VCaP (cell line): Measurements from ENCODE around the gene HOXB7.

ENCODE experiments used
- H3K27ac ChIP-seq: fragments of 450-650 bp; 2 replicates; pipeline ENCODE4 v1.5.1; 2017
- TF ChIP-seq, protein P1 (sequence below): fragments of 450-650 bp; conservative IDR thresholded peaks from 2 replicates; pipeline ENCODE4 v1.5.1; 2017; ENCODE audit warnings: mild to moderate bottlenecking, moderate library complexity

HOXB7 gene

DNA sequence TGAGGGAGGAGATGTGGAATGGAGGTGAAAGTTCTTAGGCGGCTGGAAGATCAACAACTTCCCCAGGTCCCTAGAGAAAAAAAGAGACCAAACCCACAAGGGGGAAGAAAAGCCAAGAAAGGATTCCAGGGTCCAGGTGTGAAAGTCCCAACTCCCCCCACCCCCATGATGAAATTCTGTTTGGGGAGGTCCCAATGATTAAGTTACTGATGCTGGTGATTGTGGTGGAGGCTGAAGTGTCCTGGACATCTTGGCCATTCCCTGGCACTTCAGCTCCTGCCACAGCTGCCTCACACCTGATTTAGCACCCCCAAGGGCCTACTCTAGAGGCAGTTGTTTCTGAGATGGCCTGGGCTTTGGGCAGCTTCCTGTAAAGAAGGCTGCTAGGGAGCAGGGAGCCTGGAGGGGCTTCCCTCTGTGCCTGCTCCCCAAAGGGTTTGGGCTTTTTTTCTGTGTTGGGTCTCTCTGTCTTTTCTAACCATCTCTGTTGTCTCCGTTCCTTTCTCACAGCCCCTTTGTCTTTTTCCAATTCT is 45.7 kb downstream of the HOXB7 start:
- TF ChIP-seq, protein P1, sequence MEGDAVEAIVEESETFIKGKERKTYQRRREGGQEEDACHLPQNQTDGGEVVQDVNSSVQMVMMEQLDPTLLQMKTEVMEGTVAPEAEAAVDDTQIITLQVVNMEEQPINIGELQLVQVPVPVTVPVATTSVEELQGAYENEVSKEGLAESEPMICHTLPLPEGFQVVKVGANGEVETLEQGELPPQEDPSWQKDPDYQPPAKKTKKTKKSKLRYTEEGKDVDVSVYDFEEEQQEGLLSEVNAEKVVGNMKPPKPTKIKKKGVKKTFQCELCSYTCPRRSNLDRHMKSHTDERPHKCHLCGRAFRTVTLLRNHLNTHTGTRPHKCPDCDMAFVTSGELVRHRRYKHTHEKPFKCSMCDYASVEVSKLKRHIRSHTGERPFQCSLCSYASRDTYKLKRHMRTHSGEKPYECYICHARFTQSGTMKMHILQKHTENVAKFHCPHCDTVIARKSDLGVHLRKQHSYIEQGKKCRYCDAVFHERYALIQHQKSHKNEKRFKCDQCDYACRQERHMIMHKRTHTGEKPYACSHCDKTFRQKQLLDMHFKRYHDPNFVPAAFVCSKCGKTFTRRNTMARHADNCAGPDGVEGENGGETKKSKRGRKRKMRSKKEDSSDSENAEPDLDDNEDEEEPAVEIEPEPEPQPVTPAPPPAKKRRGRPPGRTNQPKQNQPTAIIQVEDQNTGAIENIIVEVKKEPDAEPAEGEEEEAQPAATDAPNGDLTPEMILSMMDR, result no peak
- no peak overlapping the region for H3K27ac ChIP-seq

DNA sequence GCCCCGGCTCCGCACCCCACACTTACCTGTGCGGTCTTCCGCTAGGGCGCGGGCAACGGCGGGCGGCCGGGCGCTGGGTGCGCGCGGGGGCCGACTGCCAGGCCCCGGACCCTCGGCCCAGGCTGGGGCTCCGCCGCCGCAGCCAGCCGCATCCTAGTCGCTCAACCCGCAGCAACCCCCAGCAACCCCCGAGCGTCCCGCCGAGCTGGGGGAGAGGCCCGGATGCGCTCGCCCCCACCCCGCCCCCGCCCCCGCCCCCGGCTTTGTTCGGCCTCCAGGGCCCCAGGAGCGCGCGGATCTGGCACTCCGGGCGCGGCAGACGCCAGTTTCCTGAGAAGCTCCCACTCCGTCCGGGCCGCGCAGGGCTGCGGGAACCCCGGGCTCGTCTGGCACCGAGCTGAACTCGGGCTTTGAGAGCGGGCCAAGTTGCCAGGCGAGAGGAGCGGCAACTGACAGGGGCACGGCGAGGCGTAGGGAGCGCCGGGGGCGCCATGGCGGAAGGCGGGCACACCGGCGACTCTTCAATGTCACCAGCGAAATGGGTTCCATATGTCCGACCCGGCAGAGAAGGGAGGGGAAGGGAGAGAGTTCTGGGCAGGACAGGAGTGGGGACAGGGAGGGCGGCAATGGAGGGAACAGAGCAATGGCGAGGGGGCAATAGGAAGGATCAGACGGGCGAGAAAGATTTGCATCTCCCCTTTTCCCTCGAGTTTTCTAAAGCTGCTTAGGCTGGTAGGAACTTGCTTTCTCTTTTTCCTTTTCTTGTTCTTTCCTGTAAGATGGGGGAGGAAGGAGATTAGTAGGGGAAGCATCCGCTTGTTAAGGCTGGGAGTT is 46.4 kb downstream of the HOXB7 start:
- no peak overlapping the region for H3K27ac ChIP-seq
- TF ChIP-seq, protein P1, result no peak

DNA sequence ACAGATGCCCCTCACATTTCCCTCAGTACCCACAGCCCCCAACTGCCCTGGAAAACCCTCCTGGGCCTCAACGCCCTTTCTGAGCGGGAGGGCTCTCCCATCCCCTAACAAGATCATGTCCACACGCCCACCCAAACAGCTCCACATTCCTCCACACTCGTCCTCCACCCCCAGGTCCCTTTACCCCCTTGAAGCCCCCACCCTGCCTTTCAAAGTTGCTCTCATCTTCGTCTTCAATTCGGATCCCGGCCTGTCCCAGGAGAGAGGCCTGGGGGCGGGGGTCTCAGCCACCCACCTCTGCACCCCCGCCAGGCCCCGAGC is 47.0 kb downstream of the HOXB7 start:
- TF ChIP-seq, protein P1, result no peak

DNA sequence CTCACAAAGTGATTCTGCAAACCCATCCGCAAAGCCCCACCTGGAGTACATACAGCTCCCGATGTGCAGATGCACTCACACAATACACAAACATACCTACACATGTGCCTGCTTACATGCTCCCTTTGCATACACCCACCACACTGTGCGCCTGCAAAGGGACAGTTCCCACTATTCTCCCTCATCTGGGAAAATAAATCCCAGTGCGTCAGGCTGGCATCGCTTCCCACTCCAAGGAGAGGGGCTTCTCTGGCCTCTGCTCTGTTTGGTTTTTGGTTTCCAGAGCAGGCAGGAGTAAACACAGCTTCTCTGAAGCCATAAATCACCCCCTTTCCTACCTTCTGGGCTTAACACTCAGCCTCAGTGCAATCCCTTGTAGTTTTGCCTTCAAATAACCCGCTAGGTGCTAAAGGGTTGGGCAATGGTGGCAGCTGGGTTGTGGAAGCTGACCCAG is 47.4 kb downstream of the HOXB7 start:
- TF ChIP-seq, protein P1, result no peak
- H3K27ac ChIP-seq, result no peak overlapping the region

More for the DNA sequence above, 47.0 kb downstream of the HOXB7 start:
- H3K27ac ChIP-seq, result no peak overlapping the region

DNA sequence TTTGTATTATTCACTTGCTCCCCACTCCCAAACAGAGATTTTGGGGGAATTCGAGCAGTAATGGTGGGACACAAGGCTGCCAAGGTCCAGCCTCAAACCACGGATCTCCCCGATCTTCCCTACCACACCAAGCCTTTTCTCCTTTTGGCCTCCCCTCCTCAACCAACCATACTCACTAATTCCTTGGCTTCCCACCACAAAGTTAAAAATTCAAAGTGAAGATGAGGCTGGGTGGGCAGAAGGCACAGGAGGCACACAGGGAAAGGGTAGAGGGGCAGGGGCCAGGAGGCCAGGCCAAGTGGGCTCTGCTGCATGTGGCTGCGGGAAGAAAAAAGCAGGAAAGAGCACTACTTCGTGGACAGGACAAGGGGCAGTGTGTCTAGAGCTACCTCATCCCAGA is 47.9 kb downstream of the HOXB7 start:
- H3K27ac ChIP-seq, result no peak overlapping the region
- TF ChIP-seq, protein P1, result no peak

DNA sequence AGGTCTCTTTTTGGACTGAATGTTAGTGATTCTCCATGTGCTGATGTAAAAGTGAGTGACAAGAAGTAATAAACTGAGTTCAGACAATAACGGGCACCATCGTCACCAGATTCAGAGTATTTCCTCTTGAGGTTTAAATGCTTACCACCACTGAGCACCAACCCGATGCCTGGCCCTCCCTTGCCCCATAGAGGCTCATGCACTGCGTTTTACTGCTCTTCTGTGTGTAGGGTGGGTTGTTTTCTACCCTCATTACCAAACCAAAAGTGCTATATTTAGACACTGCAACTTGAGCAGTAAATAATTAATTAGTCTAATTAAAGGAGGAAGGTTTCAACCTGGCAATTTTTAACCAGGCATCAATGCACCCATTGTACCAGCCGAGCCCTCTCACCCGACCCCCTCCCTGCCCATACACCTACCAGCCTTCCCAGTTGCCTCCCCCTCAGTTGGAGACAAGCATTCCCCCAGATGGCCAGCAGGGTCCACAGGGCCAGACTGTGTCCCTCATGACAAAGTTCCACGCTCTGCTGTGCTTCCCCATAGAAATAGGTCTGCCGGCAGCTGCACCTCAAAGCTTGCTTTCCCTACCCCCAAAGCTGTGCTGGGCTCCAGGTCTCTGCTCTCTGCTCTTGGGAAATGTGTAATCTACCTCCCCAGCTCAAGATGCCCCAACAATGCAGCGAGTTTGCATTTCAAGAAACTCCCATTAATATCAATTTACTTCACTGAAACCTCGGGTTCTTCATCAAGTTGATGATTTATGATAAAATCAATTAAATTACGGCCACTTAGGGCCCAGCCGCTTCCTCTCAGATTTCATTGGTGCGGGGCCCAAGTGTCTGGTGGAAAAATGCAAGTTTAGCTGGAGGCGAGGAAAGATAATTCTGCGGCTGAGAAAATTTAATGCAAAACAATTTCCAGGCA is 48.7 kb downstream of the HOXB7 start:
- no peak overlapping the region for H3K27ac ChIP-seq

More for the DNA sequence above, 48.7 kb downstream of the HOXB7 start:
- TF ChIP-seq, protein P1, result no peak; the same call in 1 of the 2 replicates
